HG02870 (cell line): ENCODE results near the gene EFR3B.
"Not testable (repeated sequence)": the region's sequence is repeated elsewhere in the genome, so short reads cannot be mapped to it uniquely, and the experiment has no call there.

ENCODE experiments used
- ATAC-seq: cut with Tn5 transposase; IDR thresholded peaks from one replicate; pipeline ENCODE4 v1.9.1; 2021; ENCODE audit warnings: mild to moderate bottlenecking, moderate library complexity; ENCODE audit not compliant: unreplicated experiment

Gene EFR3B

DNA sequence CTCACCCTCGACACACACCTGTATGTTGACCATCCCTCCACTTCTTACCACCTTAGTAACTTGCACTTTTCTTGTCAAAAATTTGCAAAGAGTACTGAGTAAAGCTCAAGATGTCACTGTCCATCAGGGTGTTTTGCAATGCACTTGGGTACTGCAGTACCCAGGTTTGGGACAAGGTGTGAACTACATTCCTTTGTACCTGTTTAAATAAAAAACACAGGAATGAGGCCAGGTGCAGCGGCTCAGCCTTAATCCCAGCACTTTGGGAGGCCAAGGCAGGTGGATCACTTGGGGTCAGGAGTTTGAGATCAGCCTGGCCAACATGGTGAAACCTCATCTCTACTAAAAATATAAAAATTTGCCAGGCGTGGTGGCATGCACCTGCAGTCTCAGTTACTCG is 98.7 kb downstream of the EFR3B start:
- not testable (repeated sequence) for ATAC-seq

DNA sequence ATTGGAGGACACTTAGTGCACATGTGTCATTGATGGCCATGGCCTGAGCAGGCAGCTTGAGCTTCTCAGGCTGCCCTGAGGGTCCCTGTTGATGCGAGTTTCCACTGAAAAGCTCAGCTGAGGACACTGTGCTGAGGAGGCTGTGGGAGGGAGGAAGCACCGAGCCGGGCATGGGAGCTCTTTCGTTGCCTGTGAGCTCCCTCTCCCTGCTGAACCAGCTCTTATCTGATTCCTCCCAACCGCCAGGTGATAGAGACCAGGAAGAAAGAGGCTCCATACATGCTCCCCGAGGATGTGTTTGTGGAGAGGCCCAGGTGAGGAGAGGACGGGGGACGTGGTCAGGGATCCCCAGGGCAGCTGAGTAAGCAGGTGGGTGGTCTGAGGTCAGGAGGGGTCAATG is 99.2 kb downstream of the EFR3B start:
- ATAC-seq = no peak

DNA sequence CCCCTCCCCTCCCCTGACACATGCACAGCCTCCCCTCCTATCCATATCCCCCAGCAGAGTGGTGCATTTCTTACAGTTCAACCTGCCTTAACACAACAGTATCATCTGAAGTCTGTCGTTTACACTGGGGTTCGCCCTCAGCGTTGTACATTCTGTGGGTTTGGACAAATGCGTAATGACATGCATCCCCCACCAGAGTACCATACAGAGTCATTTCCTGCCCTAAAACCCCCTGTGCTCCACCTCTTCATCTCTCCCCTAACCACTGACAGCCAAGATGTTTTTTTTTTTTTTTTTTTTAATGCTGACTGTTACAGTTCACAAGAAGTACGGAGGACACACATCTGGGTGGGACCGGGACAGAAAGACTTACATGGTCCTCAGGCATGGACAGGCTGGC is 103.9 kb downstream of the EFR3B start:
- ATAC-seq = no peak

DNA sequence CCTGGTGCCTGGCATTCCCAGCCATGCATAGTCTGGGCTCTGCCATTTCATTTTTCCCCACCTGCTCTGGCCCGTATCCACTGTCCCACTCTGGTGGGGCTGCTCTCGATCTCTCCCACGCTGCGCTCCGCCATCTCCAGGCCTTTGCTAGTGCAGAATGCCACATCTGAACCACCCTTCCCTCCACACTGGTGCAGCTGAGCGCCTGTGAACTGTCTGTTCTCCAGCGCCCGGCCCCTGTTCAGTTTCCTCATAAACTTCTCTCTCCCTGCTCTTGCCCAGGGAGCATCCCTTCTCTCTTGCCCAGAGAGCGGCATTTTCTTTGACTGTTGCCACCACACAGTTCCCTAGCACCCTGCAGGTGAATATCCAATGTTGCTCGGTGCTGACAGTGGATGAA is 105.0 kb downstream of the EFR3B start:
- no peak for ATAC-seq

DNA sequence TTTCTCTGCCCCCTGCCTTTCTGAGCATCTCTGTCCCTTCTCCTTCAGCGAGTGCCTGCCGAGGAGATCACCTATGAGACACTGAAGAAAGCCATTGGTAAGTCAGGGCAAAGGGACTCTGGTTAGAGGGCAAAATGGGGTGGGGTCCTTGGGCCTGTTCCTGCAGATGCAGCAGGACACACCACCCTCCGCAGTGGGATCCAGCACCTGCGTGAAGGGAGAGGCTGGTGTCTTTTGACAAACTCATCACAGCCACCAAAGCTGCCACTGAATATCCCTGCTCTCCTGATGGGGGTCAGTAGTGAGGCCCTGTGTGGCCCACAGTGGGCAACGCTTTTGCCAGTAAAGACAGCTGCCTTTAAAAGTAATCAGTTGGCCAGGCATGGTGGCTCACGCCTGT is 107.8 kb downstream of the EFR3B start:
- no peak for ATAC-seq

DNA sequence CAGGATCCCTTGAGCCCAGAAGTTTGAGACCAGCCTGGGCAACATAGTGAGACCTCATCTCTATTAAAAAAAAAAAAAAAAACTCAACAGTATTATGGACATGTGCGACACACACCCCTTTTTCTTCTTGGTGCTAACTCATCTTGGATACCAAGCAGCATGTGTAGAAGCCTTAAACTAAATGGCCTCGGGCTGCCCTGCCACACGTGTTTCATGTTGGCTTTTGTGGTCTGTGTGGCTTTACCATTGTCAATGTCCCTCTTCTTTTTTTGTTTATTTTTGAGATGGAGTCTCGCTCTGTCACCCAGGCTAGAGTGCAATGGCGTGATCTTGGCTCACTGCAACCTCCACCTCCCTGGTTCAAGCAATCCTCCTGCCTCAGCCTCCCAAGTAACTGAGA is 109.1 kb downstream of the EFR3B start:
- not testable (repeated sequence) for ATAC-seq

DNA sequence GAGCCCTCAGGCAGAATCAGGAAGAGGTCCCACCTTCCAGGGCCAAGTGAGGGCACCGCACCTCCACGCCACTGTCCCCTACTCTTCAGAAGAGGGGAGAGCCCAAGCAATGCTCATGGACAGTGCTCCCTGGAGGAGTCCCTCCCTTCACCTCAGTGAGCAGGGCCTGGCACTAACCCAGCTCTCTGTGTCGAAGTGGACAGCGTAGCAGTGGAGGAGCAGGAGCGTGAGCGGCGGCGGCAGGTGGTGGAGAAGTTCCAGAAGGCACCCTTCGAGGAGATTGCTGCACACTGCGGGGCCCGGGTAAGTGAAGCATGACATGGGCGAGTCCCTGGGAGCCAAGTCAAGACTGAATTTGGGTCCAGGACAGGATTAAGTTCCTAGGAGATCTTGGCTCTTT is 109.8 kb downstream of the EFR3B start:
- no peak for ATAC-seq

DNA sequence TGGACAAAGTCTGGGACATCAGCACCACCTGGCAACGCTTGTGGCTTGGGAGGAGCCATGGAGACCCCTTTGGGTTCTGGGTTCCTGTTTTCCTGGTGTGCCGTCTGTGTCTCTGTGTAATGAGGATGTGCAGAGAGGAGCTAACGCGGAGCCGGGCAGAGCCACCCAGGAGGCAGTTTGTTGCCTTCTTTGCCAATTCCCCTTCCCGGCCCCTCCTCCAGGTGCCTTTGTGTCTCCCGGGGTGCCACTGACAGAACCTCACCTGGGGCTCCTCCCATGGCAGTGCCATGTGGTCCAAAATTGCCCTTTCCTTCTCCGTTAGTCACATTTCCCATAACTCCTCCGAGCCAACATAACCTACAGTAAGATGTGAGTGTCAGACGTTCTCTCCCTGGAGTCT is 113.5 kb downstream of the EFR3B start:
- no peak for ATAC-seq

DNA sequence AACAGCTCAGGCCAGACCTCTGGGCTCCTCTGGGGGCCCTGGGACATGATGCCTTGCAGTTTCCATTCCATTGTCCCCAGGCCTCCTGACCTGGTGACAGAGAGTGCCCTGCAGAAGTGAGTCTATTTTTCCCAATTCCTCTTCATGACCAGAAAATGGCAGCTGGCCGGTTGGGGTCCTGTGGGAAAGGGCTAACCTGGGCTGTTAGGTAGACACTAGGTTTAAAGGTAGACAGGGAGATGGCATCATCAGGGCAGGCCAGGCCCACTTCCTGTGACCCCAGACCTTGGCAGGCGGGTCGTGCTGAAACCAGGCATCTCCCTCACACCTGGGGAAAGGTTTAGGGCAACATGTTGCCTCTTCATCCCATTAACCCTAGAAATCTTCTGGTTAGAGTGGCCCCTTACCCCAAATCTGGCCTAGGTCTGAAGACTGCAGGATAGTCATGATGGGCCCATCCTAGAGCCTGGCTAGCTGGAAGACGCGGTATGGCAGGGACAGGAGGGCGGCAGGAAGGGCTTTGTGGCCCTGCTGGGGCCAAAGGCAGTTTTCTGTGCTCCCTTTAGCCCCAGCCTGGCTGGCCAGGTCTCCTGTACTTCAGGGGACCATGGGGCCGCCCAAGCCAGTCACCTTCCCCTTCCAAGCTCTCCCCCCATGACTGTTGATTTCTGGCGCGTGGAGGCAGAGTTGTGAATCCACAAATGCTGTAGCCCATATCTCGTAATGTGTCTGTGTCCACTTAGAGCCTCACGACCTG is 116.4 kb downstream of the EFR3B start:
- no peak for ATAC-seq

DNA sequence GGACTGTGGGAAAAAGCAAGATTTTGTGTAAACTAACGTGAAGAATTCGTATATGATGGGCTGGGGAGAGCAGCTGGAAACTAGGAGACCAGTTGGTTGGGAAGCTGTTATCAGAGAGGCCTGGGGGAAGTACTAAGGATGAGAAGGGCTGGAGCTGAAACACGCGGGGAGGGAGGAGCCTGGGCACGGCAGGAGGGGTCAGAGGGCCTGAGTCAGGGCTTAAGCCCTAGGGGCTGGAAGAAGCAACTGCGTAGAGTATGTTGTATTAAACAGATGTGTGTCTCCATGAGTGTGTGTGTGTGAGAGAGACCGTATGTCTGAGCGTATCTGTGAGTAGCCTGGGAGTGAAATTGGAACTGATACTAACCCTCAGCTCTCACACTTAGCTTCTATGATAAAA is 118.1 kb downstream of the EFR3B start:
- ATAC-seq = no peak

DNA sequence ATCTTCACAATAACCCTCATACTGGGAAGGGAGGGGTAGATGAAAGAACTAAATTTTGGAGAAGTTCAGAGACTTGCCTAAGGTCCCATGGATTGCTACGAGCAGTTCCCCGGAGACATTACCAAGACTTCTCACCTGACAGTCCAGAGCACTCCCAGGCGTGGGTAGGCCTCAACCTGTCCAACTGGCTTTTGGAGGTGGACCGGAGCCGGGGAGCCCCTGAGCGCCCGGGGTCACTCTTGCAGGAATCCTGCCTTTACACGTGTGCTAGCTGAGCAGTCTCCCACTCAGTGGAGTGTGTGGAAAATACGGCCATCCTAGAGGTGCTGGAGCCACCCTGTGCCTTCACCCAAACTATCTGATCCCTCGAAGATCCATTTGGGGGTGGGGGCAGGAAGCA is 118.5 kb downstream of the EFR3B start:
- no peak for ATAC-seq

DNA sequence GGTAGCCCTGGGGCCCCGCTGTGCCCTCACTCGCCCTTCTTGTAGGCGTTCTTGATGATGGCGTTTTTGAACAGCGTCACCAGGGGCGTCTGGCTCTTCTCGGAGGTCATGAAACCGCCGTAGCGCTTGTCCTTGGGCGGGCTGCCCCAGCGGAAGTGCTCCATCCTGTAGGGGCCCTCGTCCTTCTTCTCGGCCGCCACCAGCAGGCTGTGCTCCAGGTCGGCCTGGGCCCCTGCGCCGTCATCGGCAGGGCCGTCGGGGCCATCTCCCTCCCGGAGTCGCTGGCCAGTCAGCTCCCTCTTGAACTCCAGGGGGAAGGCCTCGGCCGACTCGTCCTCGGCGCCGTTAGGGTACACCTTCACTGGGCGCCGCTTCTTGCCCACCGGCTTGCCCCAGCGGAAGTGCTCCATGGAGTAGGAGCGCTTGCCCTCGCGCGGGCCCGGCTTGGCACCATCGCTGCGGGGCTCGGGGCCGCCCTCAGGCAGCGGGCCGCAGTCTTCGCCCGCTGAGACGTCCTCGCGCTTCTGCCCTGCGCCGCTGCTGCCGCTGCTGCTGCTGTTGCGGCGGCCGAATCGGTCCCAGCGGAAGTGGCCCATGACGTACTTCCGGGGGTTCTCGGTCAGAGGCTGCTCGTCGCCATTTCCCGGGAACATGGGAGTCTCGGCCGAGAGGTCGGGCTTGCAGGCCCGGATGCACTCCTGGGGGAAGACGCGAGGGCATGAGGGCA is 119.3 kb downstream of the EFR3B start:
- ATAC-seq = peak; percentile 51

DNA sequence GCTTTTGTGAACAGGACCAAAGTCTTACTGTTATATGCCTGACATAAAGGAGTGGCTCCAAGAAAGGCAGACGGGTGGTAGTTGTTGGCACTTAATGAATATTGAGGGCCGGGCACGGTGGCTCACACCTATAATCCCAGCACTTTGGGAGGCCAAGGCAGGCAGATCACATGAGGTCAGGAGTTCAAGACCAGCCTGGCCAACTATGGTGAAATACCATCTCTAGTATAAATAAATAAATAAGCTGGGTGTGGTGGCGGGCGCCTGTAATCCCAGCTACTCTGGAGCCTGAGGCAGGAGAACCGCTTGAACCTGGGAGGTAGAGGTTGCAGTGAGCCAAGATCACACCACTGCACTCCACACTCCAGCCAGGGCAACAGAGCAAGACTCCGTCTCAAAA is 120.2 kb downstream of the EFR3B start:
- not testable (repeated sequence) for ATAC-seq

DNA sequence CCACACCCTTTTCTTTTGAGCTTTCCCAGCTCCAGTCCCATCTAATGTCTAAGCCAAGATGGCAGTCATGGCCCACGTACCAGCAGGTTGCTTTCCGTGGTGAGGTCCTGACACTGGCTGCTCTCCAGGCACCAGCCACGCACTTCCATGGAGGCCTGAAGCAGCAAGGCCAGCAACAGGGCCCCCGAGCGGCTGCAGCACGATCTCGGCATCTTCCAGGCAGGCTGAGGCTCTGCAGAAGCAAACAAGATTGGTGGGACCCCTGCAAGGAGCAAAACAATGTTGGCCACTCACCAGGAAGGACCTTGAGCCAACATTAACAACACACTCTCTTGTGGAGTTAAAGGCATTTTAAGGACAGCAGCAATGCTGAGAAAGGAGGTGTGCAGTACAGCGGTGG is 122.7 kb downstream of the EFR3B start:
- ATAC-seq = no peak

DNA sequence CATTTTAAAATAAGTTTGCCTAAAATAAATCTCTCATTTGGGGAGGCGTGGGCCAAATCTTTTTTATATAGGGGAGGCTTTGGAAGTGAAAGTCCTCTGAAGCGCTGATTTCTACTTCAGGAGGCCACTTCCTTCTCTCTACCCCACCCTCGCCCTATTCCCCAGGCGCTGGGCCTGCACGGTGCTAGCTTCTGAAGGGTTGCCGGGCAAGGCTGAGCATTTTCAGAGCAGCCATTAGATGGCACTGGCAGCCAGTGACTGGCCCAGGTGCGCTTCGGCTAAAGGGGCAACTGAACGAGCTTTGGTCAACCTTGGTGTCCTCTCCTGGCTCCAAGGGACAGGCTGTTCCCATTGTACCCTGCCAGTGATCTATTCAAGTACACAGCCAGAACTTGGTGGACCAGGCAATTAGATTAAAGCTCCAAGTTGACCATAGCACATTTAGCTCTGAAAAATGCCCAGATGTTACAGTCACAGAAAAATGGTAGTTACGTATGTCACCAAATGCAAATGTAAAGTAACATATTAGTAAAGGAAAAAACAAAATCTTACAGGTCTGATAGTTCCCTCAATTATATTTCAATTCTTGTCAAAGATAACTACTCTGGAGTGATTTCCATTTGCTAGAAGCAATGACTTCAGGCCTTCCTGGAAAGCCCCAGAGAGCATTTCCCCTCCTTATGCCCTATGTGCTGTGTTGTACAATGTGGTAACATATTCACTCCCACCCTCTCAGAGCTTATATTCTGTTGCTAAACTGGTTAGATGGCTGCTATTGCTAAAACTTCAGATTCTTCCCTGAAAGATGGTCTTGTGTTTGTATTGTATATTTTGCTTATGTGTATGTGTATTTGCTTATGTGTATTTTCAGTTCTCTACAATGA is 124.4 kb downstream of the EFR3B start:
- ATAC-seq = peak; percentile 63

DNA sequence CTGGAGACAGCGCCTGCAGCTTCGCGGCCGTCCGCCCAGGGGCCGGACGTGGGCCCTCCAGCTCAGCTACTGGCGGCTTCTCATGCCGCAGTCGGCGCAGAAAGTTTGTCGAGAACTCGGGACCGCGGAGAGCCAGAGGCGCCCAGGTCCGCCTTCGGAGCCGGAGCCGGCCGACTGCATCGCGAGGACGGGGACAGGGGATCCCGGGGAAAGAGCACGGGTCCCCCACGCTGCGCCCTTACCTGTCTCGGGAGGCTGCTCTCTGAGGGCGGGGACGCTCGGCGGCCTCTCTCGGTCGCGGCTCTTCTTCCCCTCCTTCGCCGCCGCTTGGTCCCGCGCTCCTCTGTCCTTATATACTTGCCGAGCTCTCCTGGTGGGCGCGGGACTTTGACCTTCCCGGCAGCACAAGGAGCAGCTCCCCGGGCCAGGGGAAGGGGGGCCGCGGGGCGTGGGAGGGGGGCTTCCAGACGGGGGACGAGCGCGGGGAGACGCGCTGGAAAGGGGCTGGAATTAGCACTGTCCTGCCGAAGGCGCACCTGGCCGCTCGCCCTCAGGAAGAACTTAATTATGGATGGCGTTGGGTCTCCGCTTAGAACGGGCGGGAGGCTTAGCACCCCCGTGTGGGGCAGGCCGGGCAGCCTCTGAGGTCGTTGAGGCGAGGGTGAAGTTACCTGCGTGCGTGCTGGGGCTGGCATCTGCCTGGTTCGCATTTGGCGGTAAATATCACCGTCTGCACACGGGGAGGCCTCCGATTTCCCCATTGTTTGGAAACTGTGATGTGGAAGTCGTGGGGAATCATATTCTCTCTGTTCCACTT is 126.6 kb downstream of the EFR3B start, which contains the start of gene POMC:
Gene POMC, minus strand, starts transcription at position 325 of the 817 bp plus-strand sequence. CDS start 3,808 bp downstream, outside the sequence.
- no peak for ATAC-seq

DNA sequence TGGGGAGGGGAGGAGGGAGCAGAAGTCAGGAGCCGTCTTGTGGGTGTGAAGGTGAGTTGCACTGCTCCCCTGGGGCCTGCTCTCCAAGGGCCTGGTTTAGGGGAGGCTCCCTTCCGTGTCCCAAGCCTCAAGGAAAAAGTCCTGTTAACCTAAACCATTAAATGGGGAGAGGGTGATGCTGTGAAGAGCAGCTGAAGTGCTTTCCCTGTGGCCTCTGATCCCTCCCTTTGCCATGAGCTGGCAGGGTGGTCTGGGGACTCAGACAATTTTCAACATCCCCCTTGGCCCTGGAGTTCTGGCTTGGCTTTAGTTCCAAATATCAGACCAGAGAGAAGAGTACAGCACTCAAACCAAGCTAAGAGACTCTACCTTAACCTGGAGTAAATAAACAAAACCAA is 127.2 kb downstream of the EFR3B start:
- ATAC-seq = no peak

DNA sequence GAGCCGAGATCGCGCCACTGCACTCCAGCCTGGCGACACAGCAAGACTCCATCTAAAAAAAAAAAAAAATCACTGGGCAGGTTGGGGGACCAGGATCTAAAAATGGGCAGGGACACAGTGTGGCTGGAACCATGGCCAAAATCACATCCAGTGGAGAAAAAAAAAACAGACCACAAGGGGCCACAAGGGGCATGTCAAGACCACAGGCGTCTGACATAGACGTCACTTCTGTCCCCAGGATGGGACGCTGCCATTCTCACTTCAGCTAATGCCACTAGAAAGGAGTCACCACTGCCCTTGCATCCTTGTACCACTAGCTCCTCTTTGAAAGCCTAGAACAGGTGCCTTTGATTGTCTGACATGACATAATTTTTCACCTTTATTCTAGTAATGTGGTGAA is 129.0 kb downstream of the EFR3B start:
- no peak for ATAC-seq

DNA sequence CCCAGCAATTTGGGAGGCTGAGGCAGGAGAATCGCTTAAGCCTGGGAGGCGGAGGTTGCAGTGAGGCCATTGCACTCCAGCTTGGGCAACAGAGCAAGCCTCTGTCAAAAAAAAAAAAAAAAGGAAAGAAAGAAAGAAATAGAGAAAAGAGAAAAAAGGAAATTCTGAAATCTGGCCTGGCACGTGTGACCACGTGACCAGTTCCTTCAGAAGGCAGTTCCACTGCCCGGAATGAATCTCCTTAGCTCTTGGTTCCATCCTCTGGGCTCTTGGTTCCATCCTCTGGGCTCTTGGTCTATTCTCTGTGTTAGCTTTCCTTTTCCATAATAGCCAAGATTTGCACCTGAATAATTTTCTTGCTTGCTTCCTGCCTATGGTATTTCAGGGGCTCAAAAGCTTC is 131.8 kb downstream of the EFR3B start:
- no peak for ATAC-seq

DNA sequence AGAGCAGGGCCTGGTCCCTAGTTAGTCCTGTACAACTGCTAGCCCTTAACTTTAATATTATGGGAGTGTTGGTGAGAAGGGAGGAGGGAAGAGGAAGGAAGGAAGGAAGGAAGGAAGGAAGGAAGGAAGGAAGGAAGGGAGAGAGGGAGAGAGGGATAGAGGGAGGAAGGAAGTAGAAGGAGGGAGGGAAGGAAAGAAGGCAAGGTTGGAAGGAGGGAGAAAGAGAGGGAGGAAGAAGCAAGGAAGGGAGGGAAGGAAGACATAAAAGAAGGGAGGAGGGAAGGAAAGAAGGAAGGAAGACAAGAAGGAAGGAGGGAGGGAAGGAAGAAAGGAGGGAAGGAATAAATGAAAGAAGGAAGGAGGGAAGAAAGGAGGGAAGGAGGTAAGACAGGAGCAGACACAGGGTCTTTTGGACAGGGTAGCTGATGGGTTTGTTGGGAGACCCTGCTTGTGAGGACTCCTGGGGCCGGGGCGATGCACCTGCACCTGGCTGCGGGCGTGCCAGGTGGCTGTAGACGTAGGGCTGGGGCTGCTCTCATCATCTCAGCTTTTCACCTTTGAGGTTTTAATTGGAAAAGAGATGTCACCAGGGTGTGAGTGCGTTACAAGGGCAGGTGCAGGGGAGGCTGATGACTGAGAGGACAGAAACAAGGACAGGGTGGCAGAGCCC is 132.5 kb downstream of the EFR3B start:
- no peak for ATAC-seq
